Stimulated activated CD4-positive, alpha-beta T cell treated with anti-CD3 and anti-CD28 coated beads, Interleukin-1b, Interleukin-23, amount 100 ng/mL, for 24 hours (primary cell): ENCODE measurements around the gene CLEC16A.
"Not testable (repeated sequence)": the region's sequence is repeated elsewhere in the genome, so short reads cannot be mapped to it uniquely, and the experiment has no call there.

ENCODE experiments used
- DNase-seq, 4 experiments: peaks; one replicate each; pipeline ENCODE4 v3.0.0-alpha.2; 2020; ENCODE audit warnings: low read depth in 4 of 4, low spot score in 1 of 4

CLEC16A gene

GRCh38 chr16:11215935-11216556, 271.7 kb downstream of the CLEC16A start:
- DNase-seq = no peak

GRCh38 chr16:11217651-11218603, 273.6 kb downstream of the CLEC16A start:
- DNase-seq = no peak

GRCh38 chr16:11218604-11218962, 274.2 kb downstream of the CLEC16A start:
- no peak for DNase-seq

- DNase-seq = no peak
These were observed 274.8 kb downstream of the CLEC16A start for GRCh38 chr16:11219178-11219577.

GRCh38 chr16:11220507-11220906, 276.1 kb downstream of the CLEC16A start:
- DNase-seq = not testable (repeated sequence)

GRCh38 chr16:11224096-11224893, 279.9 kb downstream of the CLEC16A start:
- peak in 1 of 4 experiments; percentile 62 for DNase-seq

GRCh38 chr16:11224894-11225676, 280.7 kb downstream of the CLEC16A start:
- DNase-seq = peak; percentile 41 to 84 (median 68)

- DNase-seq = no peak
These were observed 281.5 kb downstream of the CLEC16A start for GRCh38 chr16:11225677-11226549.

GRCh38 chr16:11229432-11229831, 285.1 kb downstream of the CLEC16A start:
- DNase-seq = no peak

GRCh38 chr16:11229906-11230305, 285.5 kb downstream of the CLEC16A start:
- no peak for DNase-seq

- DNase-seq = no peak
These were observed 287.1 kb downstream of the CLEC16A start for GRCh38 chr16:11231367-11231970.
